HG03342 (cell line): ENCODE results near the gene LRRK1.

Source experiments
- ATAC-seq: cut with Tn5 transposase; IDR thresholded peaks from one replicate; pipeline ENCODE4 v1.9.1; 2021; ENCODE audit warnings: mild to moderate bottlenecking, moderate library complexity; ENCODE audit not compliant: unreplicated experiment

Gene LRRK1

GRCh38 chr15:101001796-101002195 lies 82.6 kb downstream of the LRRK1 start:
- no peak for ATAC-seq

GRCh38 chr15:101003081-101003480 lies 83.9 kb downstream of the LRRK1 start:
- no peak for ATAC-seq

GRCh38 chr15:101003706-101004105 lies 84.5 kb downstream of the LRRK1 start:
- no peak for ATAC-seq

- ATAC-seq = no peak
These were observed 85.3 kb downstream of the LRRK1 start for GRCh38 chr15:101004500-101004899.

- ATAC-seq = no peak
These were observed 86.0 kb downstream of the LRRK1 start for GRCh38 chr15:101004986-101005747.

- peak; percentile 53 for ATAC-seq
These were observed 88.0 kb downstream of the LRRK1 start for GRCh38 chr15:101006931-101007691.

GRCh38 chr15:101008158-101009139 lies 89.3 kb downstream of the LRRK1 start:
- ATAC-seq = peak; percentile 84

- no peak for ATAC-seq
These were observed 90.0 kb downstream of the LRRK1 start for GRCh38 chr15:101009176-101009575.

- ATAC-seq = no peak
These were observed 91.6 kb downstream of the LRRK1 start for GRCh38 chr15:101010781-101011180.

- ATAC-seq = no peak
These were observed 93.4 kb downstream of the LRRK1 start for GRCh38 chr15:101012326-101013200.

GRCh38 chr15:101013201-101013550 lies 94.0 kb downstream of the LRRK1 start:
- ATAC-seq = no peak

- ATAC-seq = no peak
These were observed 94.9 kb downstream of the LRRK1 start for GRCh38 chr15:101013769-101014675.

GRCh38 chr15:101014921-101015841 lies 96.0 kb downstream of the LRRK1 start:
- no peak for ATAC-seq

GRCh38 chr15:101016581-101016980 lies 97.4 kb downstream of the LRRK1 start:
- no peak for ATAC-seq

GRCh38 chr15:101017093-101017754 lies 98.1 kb downstream of the LRRK1 start:
- ATAC-seq = no peak

- no peak for ATAC-seq
These were observed 98.9 kb downstream of the LRRK1 start for GRCh38 chr15:101018016-101018415.

- ATAC-seq = no peak
These were observed 99.3 kb downstream of the LRRK1 start for GRCh38 chr15:101018450-101018849.
